ENCODE results near the gene SYT3.

Gene SYT3

DNA sequence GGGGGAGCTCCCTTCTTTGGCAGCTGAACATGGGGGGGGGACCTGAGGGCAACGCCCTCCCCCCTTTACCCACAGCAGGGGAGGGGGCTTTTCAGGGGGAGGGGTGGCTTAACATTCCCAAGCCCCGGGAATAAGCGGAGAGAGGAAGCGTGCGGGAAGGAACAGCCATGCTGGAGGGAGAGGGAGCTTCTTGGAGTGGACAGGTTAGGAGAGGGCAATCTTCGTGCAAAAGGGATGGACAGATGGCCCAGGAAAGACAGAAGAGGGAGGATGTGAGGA is 20.3 kb upstream of the SYT3 start:
- Histone ChIP-seq H3K36me3 (ENCODE audit: control insufficient read depth, insufficient read depth, low read length) (no peaks in the 10 kb centered on the region), H3K9me3 (ENCODE audit: control insufficient read depth, insufficient read depth, low read depth, low read length) (peaks cover 6% of the 10 kb centered on the region), H3K9ac (ENCODE audit: low read length) (no peak overlapping the region), H3K27ac (ENCODE audit: low read depth, low read length) (no peak overlapping the region), H3K27me3 (ENCODE audit: control insufficient read depth, insufficient read depth, low read length) (peaks cover 38% of the 10 kb centered on the region), H3K4me1 (ENCODE audit: control insufficient read depth, insufficient read depth, low read length) (peaks cover 4% of the 10 kb centered on the region), H3K4me3 (ENCODE audit: low read depth, low read length) (peak overlapping the region; percentile 52)

- no peak overlapping the region for H3K27ac ChIP-seq (ENCODE audit: low read depth, low read length)
- H3K27me3 ChIP-seq (ENCODE audit: control insufficient read depth, insufficient read depth, low read length): peaks cover 35% of the 10 kb centered on the region
- H3K4me1 ChIP-seq (ENCODE audit: control insufficient read depth, insufficient read depth, low read length): peaks cover 4% of the 10 kb centered on the region
- H3K4me3 ChIP-seq (ENCODE audit: low read depth, low read length): peak overlapping the region; percentile 90
- H3K9ac ChIP-seq (ENCODE audit: low read length): no peak overlapping the region
- H3K9me3 ChIP-seq (ENCODE audit: control insufficient read depth, insufficient read depth, low read depth, low read length): peaks cover 9% of the 10 kb centered on the region
- H3K36me3 ChIP-seq (ENCODE audit: control insufficient read depth, insufficient read depth, low read length): no peaks in the 10 kb centered on the region
Observed at GRCh38 chr19:50659318-50660087, 19.8 kb upstream of the SYT3 start.

DNA sequence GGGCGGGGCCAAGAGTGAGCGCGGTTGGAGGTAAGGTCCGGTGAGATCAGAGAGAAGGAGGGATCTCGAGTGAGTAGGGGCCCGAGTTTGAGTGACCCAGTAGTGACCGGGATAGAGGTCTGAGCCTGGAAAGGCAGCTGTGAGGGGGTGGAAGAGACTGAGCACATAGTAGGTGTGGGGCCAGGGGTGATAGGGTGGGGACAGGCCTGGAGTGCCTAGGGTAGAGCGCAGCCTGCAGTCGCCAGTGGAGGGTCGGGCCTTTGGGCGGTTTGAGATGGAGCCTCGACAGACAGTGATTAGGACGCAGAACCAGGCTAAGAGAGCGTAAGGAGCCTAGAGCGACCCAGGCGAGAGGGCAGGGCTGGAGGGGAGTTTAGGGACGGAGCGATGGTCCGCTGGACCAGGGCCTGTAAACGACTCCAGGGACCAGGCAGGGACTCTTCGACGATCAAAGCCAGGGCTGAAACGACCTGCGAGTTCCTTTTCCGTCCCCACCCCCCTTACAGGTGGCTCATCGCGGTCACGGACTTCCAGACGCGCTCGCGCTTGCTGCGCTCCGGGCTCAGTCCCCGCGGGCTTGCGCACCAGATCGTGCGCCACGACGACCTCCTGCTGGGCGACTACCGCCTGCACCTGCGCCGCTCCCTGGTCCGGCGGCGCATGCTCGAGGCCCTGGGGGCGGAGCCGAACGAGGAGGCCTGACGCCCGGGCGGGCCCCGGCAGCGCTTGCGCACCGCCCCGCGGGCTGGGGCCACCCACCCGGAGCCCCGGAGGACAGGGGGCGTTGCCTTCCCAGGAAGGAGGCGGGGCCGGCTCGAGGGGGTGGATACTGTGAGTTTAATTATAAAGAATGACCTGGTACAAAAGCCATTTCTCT is 19.0 kb upstream of the SYT3 start:
- H3K27ac ChIP-seq (ENCODE audit: low read depth, low read length): no peak overlapping the region

GRCh38 chr19:50657712-50658440 is 18.2 kb upstream of the SYT3 start:
- Histone ChIP-seq H3K36me3 (ENCODE audit: control insufficient read depth, insufficient read depth, low read length) (no peaks in the 10 kb centered on the region), H3K4me3 (ENCODE audit: low read depth, low read length) (peak overlapping the region; percentile 90), H3K9ac (ENCODE audit: low read length) (peak overlapping the region; percentile 73), H3K4me1 (ENCODE audit: control insufficient read depth, insufficient read depth, low read length) (peaks cover 8% of the 10 kb centered on the region), H3K27ac (ENCODE audit: low read depth, low read length) (peak overlapping the region; percentile 67), H3K9me3 (ENCODE audit: control insufficient read depth, insufficient read depth, low read depth, low read length) (peaks cover 5% of the 10 kb centered on the region; the same call in 1 of the 2 replicates), H3K27me3 (ENCODE audit: control insufficient read depth, insufficient read depth, low read length) (peaks cover 23% of the 10 kb centered on the region)

More for the DNA sequence above, 19.0 kb upstream of the SYT3 start:
- no peaks in the 10 kb centered on the region for H3K36me3 ChIP-seq (ENCODE audit: control insufficient read depth, insufficient read depth, low read length)
- H3K27me3 ChIP-seq (ENCODE audit: control insufficient read depth, insufficient read depth, low read length): peaks cover 28% of the 10 kb centered on the region
- peaks cover 4% of the 10 kb centered on the region for H3K4me1 ChIP-seq (ENCODE audit: control insufficient read depth, insufficient read depth, low read length)
- H3K4me3 ChIP-seq (ENCODE audit: low read depth, low read length): peak overlapping the region; percentile 90
- peaks cover 5% of the 10 kb centered on the region; the same call in 1 of the 2 replicates for H3K9me3 ChIP-seq (ENCODE audit: control insufficient read depth, insufficient read depth, low read depth, low read length)
- H3K9ac ChIP-seq (ENCODE audit: low read length): peak overlapping the region; percentile 67

- H3K9me3 ChIP-seq (ENCODE audit: control insufficient read depth, insufficient read depth, low read depth, low read length): peaks cover 5% of the 10 kb centered on the region; the same call in 1 of the 2 replicates
- H3K4me3 ChIP-seq (ENCODE audit: low read depth, low read length): peak overlapping the region; percentile 85
- H3K4me1 ChIP-seq (ENCODE audit: control insufficient read depth, insufficient read depth, low read length): peaks cover 8% of the 10 kb centered on the region
- peaks cover 22% of the 10 kb centered on the region for H3K27me3 ChIP-seq (ENCODE audit: control insufficient read depth, insufficient read depth, low read length)
- no peaks in the 10 kb centered on the region for H3K36me3 ChIP-seq (ENCODE audit: control insufficient read depth, insufficient read depth, low read length)
- peak overlapping the region; percentile 73 for H3K9ac ChIP-seq (ENCODE audit: low read length)
- no peak overlapping the region for H3K27ac ChIP-seq (ENCODE audit: low read depth, low read length)
Observed at GRCh38 chr19:50657222-50657669, 17.6 kb upstream of the SYT3 start.

DNA sequence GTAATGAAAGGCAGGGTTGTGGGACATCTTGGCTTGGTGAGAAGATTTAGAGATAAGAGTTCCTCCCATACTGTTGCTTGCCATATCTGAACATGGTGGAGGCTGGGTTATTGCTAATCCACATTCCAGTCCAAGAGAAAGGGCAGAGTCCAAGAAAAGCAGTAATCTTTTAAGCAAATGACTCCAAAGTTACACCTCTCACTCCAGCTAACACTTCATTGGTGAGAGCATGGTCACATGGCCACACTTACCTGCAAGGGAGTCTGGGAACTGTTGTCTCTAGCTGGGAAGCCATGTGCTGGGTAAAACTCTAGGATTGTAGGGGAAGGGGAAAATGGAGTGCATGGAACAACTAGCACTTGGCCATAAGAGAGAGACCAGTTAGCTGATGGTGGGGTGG is 15.2 kb upstream of the SYT3 start:
- Histone ChIP-seq H3K9ac (ENCODE audit: low read length) (no peak overlapping the region), H3K4me1 (ENCODE audit: control insufficient read depth, insufficient read depth, low read length) (peaks cover 4% of the 10 kb centered on the region; the same call in 1 of the 2 replicates), H3K4me3 (ENCODE audit: low read depth, low read length) (no peak overlapping the region), H3K36me3 (ENCODE audit: control insufficient read depth, insufficient read depth, low read length) (no peaks in the 10 kb centered on the region), H3K9me3 (ENCODE audit: control insufficient read depth, insufficient read depth, low read depth, low read length) (peaks cover 5% of the 10 kb centered on the region; the same call in 1 of the 2 replicates), H3K27ac (ENCODE audit: low read depth, low read length) (no peak overlapping the region), H3K27me3 (ENCODE audit: control insufficient read depth, insufficient read depth, low read length) (peaks cover 12% of the 10 kb centered on the region; the same call in 1 of the 2 replicates)

- peaks cover 15% of the 10 kb centered on the region for H3K4me1 ChIP-seq (ENCODE audit: control insufficient read depth, insufficient read depth, low read length)
- H3K9me3 ChIP-seq (ENCODE audit: control insufficient read depth, insufficient read depth, low read depth, low read length): peaks cover 5% of the 10 kb centered on the region; the same call in 1 of the 2 replicates
- H3K27me3 ChIP-seq (ENCODE audit: control insufficient read depth, insufficient read depth, low read length): peaks cover 17% of the 10 kb centered on the region
- H3K27ac ChIP-seq (ENCODE audit: low read depth, low read length): no peak overlapping the region
- no peaks in the 10 kb centered on the region for H3K36me3 ChIP-seq (ENCODE audit: control insufficient read depth, insufficient read depth, low read length)
- no peak overlapping the region for H3K9ac ChIP-seq (ENCODE audit: low read length)
- H3K4me3 ChIP-seq (ENCODE audit: low read depth, low read length): no peak overlapping the region
Observed at GRCh38 chr19:50652722-50653121, 13.0 kb upstream of the SYT3 start.

DNA sequence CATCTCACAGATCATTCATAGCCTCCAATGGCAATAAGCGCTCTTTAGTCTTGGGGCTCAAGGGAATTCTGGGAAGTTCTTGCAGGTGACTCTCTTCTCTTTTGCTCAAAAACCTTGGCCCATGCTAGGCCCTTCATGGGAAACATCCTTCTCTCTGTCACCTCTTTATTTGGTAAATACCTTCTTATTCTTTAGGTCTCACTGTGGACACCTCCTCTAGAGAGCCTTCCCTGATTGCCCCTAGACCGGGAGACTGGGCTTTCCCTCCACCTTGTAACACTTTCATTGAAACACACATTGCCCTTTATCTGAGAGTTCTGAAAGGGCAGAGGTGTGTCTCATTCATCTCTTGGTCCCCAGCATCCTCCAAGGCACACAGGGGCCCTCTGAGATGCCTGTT is 11.5 kb upstream of the SYT3 start:
- no peak overlapping the region for H3K27ac ChIP-seq (ENCODE audit: low read depth, low read length)
- H3K9ac ChIP-seq (ENCODE audit: low read length): no peak overlapping the region
- peaks cover 26% of the 10 kb centered on the region for H3K27me3 ChIP-seq (ENCODE audit: control insufficient read depth, insufficient read depth, low read length)
- H3K4me3 ChIP-seq (ENCODE audit: low read depth, low read length): no peak overlapping the region
- H3K9me3 ChIP-seq (ENCODE audit: control insufficient read depth, insufficient read depth, low read depth, low read length): peaks cover 5% of the 10 kb centered on the region; the same call in 1 of the 2 replicates
- H3K4me1 ChIP-seq (ENCODE audit: control insufficient read depth, insufficient read depth, low read length): peaks cover 15% of the 10 kb centered on the region
- H3K36me3 ChIP-seq (ENCODE audit: control insufficient read depth, insufficient read depth, low read length): no peaks in the 10 kb centered on the region

DNA sequence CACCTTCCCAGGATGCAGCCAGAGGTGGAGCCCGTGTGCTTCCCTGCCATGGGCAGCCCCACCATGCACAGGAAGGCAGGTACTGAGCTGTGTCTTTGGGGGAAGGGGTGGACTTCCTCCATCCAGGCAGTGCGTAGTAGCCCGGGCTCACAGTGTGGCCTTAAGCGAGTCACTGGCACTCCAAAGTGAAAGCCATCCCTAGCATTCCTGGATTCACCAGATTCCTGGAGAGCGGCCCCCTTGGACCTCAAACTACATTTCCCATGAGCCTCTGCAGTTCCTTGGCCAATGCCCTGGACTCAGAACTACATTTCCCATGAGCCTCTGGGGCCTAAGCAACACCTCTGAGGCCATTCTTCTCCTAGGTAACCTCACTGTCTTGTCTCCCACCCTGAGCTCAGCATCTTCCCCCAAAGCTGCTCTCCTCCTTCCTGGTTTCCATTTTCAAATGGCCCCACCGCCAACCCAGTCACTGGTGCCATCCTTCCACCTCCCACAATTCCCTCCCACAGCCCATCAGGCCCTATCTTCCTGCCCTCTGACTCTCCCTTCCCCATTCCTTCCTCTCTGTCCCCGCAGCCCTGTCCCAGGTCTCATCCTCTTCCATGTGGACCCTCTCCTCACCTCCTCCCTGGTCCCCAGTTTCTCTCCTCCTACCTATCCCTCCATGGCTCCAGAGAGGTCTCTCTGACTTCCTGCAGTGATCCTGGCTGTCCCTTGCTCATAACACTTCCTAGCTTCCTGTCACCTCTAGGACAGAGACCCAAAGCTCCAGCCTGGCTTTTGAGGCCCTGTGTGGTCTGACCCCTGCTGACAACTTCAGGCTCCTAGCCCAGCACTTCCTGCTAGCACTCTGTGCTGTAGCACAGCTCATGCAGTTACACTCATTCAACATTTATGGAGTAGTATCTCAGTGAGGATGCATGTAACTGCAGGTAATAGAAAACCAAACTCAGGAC is 10.0 kb upstream of the SYT3 start, which contains the start of gene C19orf81:
C19orf81 (plus strand) TSS at position 13 of the 959 bp plus-strand sequence; CDS start at position 13, 0 bp downstream.
- H3K9ac ChIP-seq (ENCODE audit: low read length): no peak within 1 kb of the TSS
- H3K36me3 ChIP-seq (ENCODE audit: control insufficient read depth, insufficient read depth, low read length): no peaks in the 10 kb centered on the region
- 0 out of 2 replicates have a peak, but pooled peaks cover under 1% of the 10 kb centered on the region for H3K9me3 ChIP-seq (ENCODE audit: control insufficient read depth, insufficient read depth, low read depth, low read length)
- peak within 1 kb of the TSS; percentile 42 for H3K4me3 ChIP-seq (ENCODE audit: low read depth, low read length)
- H3K4me1 ChIP-seq (ENCODE audit: control insufficient read depth, insufficient read depth, low read length): peaks cover 15% of the 10 kb centered on the region
- H3K27ac ChIP-seq (ENCODE audit: low read depth, low read length): no peak within 1 kb of the TSS
- peaks cover 34% of the 10 kb centered on the region for H3K27me3 ChIP-seq (ENCODE audit: control insufficient read depth, insufficient read depth, low read length)

DNA sequence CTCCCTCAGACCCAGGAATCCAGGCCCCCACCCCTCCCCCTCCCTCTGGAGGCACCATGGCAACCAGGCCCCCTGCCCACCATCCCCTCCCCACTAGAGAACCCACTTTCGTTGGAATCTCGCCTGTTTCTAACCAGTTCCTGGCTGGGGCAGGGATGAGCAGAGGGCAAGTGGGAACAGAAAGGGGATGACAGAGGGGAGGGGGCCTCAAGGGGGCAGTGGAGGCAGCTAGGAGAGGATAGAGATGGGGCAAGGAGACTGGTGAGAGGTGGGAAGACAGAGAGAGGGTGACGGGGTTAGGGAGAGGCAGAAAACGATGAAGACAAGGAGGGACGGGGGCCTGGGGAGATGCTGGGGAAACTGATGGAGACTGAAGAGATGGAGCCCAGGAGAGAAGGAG is 9.0 kb upstream of the SYT3 start:
- no peaks in the 10 kb centered on the region for H3K9me3 ChIP-seq (ENCODE audit: control insufficient read depth, insufficient read depth, low read depth, low read length)
- peaks cover 15% of the 10 kb centered on the region for H3K4me1 ChIP-seq (ENCODE audit: control insufficient read depth, insufficient read depth, low read length)
- peaks cover 44% of the 10 kb centered on the region for H3K27me3 ChIP-seq (ENCODE audit: control insufficient read depth, insufficient read depth, low read length)
- no peak overlapping the region for H3K27ac ChIP-seq (ENCODE audit: low read depth, low read length)
- H3K4me3 ChIP-seq (ENCODE audit: low read depth, low read length): no peak overlapping the region
- H3K36me3 ChIP-seq (ENCODE audit: control insufficient read depth, insufficient read depth, low read length): no peaks in the 10 kb centered on the region
- no peak overlapping the region for H3K9ac ChIP-seq (ENCODE audit: low read length)

Measured in HUES6 (cell line).